ENCODE measurements around the gene IL23R. TPM values are rescaled to one million over a fixed set of nuclear protein-coding genes. Genes with fewer than 3 reads are reported as not detected.

The IL23R gene
- polyA plus RNA-seq, 1 donor (not counting 4 experiments of a cell fraction or from before 2014, with no cell fraction given), result not detected

GRCh38 chr1:67189953-67190352, 23.7 kb downstream of the IL23R start:
- dilution Hi-C loops (cut with MboI; ENCODE audit: extremely low pct_ligation_motif_present, low sequenced_read_pairs), result no loop called here
- no peaks in the 10 kb centered on the region for H4K20me1 ChIP-seq (ENCODE audit: control insufficient read depth, extremely low read depth, insufficient read depth, low read length)
- H3K4me2 ChIP-seq (ENCODE audit: control insufficient read depth, extremely low read depth, insufficient read depth, low read depth, low read length), result no peak overlapping the region
- H3K9ac ChIP-seq (ENCODE audit: control insufficient read depth, extremely low read depth, insufficient read depth, low read length), result no peak overlapping the region
- no peak overlapping the region for H3K27ac ChIP-seq (ENCODE audit: control insufficient read depth, insufficient read depth, low read length)
- FAIRE-seq, result no peak
- TF ChIP-seq CTCF (optimal IDR thresholded peaks at IDR 0.05 in 1 of 3, IDR thresholded peaks at IDR 0.05 in 1 of 3, conservative IDR thresholded peaks at IDR 0.05 in 1 of 3; ENCODE audit: extremely low read depth in 1 of 3, insufficient read depth in 2 of 3, low read length in 3 of 3) (no peak), EZH2 (IDR thresholded peaks at IDR 0.05; ENCODE audit: low read length) (no peak)
- H3K36me3 ChIP-seq (ENCODE audit: control insufficient read depth in 2 of 2, extremely low read depth in 1 of 2, insufficient read depth in 2 of 2, low read length in 2 of 2), result no peaks in the 10 kb centered on the region
- no peaks in the 10 kb centered on the region for H3K9me3 ChIP-seq (ENCODE audit: control insufficient read depth, low read depth, low read length)
- no peaks in the 10 kb centered on the region for H3K27me3 ChIP-seq (ENCODE audit: control insufficient read depth, extremely low read depth, insufficient read depth, low read length)
- no peak for DNase-seq (ENCODE audit: low read depth, low spot score)
- H2AFZ ChIP-seq (ENCODE audit: control insufficient read depth, low read length), result no peak overlapping the region
- H3K79me2 ChIP-seq (ENCODE audit: control insufficient read depth, insufficient read depth, low read length), result no peaks in the 10 kb centered on the region
- H3K9me1 ChIP-seq (ENCODE audit: control insufficient read depth, extremely low read depth, insufficient read depth, low read length), result no peaks in the 10 kb centered on the region
- H3K4me3 ChIP-seq (ENCODE audit: control insufficient read depth in 2 of 3, extremely low read depth in 1 of 3, insufficient read depth in 2 of 3, low read depth in 1 of 3, low read length in 3 of 3), result no peak overlapping the region
- no peaks in the 10 kb centered on the region for H3K4me1 ChIP-seq (ENCODE audit: control insufficient read depth, extremely low read depth, insufficient read depth, low read length)

GRCh38 chr1:67190410-67190809, 24.2 kb downstream of the IL23R start:
- H3K4me2 ChIP-seq (ENCODE audit: control insufficient read depth, extremely low read depth, insufficient read depth, low read depth, low read length), result no peak overlapping the region
- H3K79me2 ChIP-seq (ENCODE audit: control insufficient read depth, insufficient read depth, low read length), result no peaks in the 10 kb centered on the region
- DNase-seq (ENCODE audit: low read depth, low spot score), result no peak
- H3K4me1 ChIP-seq (ENCODE audit: control insufficient read depth, extremely low read depth, insufficient read depth, low read length), result no peaks in the 10 kb centered on the region
- H3K9me3 ChIP-seq (ENCODE audit: control insufficient read depth, low read depth, low read length), result no peaks in the 10 kb centered on the region
- no peak overlapping the region for H3K4me3 ChIP-seq (ENCODE audit: control insufficient read depth in 2 of 3, extremely low read depth in 1 of 3, insufficient read depth in 2 of 3, low read depth in 1 of 3, low read length in 3 of 3)
- H3K9me1 ChIP-seq (ENCODE audit: control insufficient read depth, extremely low read depth, insufficient read depth, low read length), result no peaks in the 10 kb centered on the region
- H3K27ac ChIP-seq (ENCODE audit: control insufficient read depth, insufficient read depth, low read length), result no peak overlapping the region
- TF ChIP-seq EZH2 (IDR thresholded peaks at IDR 0.05; ENCODE audit: low read length) (no peak), CTCF (optimal IDR thresholded peaks at IDR 0.05 in 1 of 3, IDR thresholded peaks at IDR 0.05 in 1 of 3, conservative IDR thresholded peaks at IDR 0.05 in 1 of 3; ENCODE audit: extremely low read depth in 1 of 3, insufficient read depth in 2 of 3, low read length in 3 of 3) (no peak)
- H3K9ac ChIP-seq (ENCODE audit: control insufficient read depth, extremely low read depth, insufficient read depth, low read length), result no peak overlapping the region
- dilution Hi-C loops (cut with MboI; ENCODE audit: extremely low pct_ligation_motif_present, low sequenced_read_pairs), result no loop called here
- H4K20me1 ChIP-seq (ENCODE audit: control insufficient read depth, extremely low read depth, insufficient read depth, low read length), result no peaks in the 10 kb centered on the region
- H3K27me3 ChIP-seq (ENCODE audit: control insufficient read depth, extremely low read depth, insufficient read depth, low read length), result no peaks in the 10 kb centered on the region
- no peak overlapping the region for H2AFZ ChIP-seq (ENCODE audit: control insufficient read depth, low read length)
- no peak for FAIRE-seq
- no peaks in the 10 kb centered on the region for H3K36me3 ChIP-seq (ENCODE audit: control insufficient read depth in 2 of 2, extremely low read depth in 1 of 2, insufficient read depth in 2 of 2, low read length in 2 of 2)
